Posterior vena cava (tissue), 2 donors: Measurements from ENCODE around the gene KCTD12. TPM values are rescaled to one million over a fixed set of nuclear protein-coding genes. Genes with fewer than 3 reads are reported as not detected.
"Not testable (repeated sequence)": the region's sequence is repeated elsewhere in the genome, so short reads cannot be mapped to it uniquely, and the experiment has no call there.

Experiments
- DNase-seq: peaks from one replicate; pipeline ENCODE4 v3.0.0-alpha.2; 2020; ENCODE audit warnings: low spot score
- intact Hi-C, 2 donors: fragments of 100-400 bp; cut with DNase I; formaldehyde crosslinking; loops; one replicate each; pipeline versions ENCODE4 v1.14.1 to v1.14.2; 2022 to 2023
- long read RNA-seq, 2 donors: library from polyadenylated mRNA; unstranded; transcript quantifications; one replicate each; pipeline ENCODE4 v2.0.0, GENCODE V29; 2020 to 2021
- total RNA-seq, 2 donors: library from RNA; stranded (reverse); fragmentation: NEBNext Ultra II Directional; extraction: Animal tissue kit (Norgen Biotek cat#: 25700); gene quantifications; one replicate each; pipeline ENCODE4 v1.2.1, GENCODE V29; 2021
- donor health status: DM: yes; HTN: yes; CAD: no.
- donor health status: DM: yes; HTN: yes; CAD: no.

The KCTD12 gene
- total RNA-seq, result 100 to 1,000 TPM; 103 to 112 TPM
- long read RNA-seq, donor 1, full-length matches to known transcripts, result 13 of 13 reads
- long read RNA-seq, donor 1, partial matches to known transcripts, result 0 of 13 reads
- long read RNA-seq, donor 1, other reads (novel, unspliced or antisense), result 0 of 13 reads
- long read RNA-seq, donor 2, full-length matches to known transcripts, result 8 of 8 reads
- long read RNA-seq, donor 2, partial matches to known transcripts, result 0 of 8 reads
- long read RNA-seq, donor 2, other reads (novel, unspliced or antisense), result 0 of 8 reads

- DNase-seq, result peak; percentile 96
- intact Hi-C loops, result loop anchor here in 1 of 2 donors (10.0 kb wide), 2 partner anchors 62 to 402 kb away; no protein-coding TSS in a partner anchor
Measured at GRCh38 chr13:76886292-76887075, at the start of gene KCTD12. KCTD12 (minus strand) TSS chr13:76886405; CDS start chr13:76886148, 257 bp downstream.

- no peak for DNase-seq
- intact Hi-C loops, result no loop called here
Measured at GRCh38 chr13:76934671-76935070, 48.5 kb upstream of the KCTD12 start.

- intact Hi-C loops, result no loop called here
- DNase-seq, result no peak
Measured at GRCh38 chr13:76932076-76932475, 45.9 kb upstream of the KCTD12 start.

- intact Hi-C loops, result no loop called here
- no peak for DNase-seq
Measured at GRCh38 chr13:76929851-76930374, 43.7 kb upstream of the KCTD12 start.

GRCh38 chr13:76929320-76929719 lies 43.1 kb upstream of the KCTD12 start:
- DNase-seq, result no peak
- intact Hi-C loops, result no loop called here

GRCh38 chr13:76928456-76928855 lies 42.3 kb upstream of the KCTD12 start:
- no peak for DNase-seq
- intact Hi-C loops, result no loop called here

GRCh38 chr13:76927955-76928354 lies 41.8 kb upstream of the KCTD12 start:
- intact Hi-C loops, result no loop called here
- no peak for DNase-seq

GRCh38 chr13:76925115-76925514 lies 38.9 kb upstream of the KCTD12 start:
- intact Hi-C loops, result no loop called here
- no peak for DNase-seq

GRCh38 chr13:76921516-76921915 lies 35.3 kb upstream of the KCTD12 start:
- intact Hi-C loops, result no loop called here
- no peak for DNase-seq

GRCh38 chr13:76917755-76918481 lies 31.7 kb upstream of the KCTD12 start:
- DNase-seq, intact Hi-C loops: not testable (repeated sequence)

- intact Hi-C loops, result no loop called here
- DNase-seq, result no peak
Measured at GRCh38 chr13:76917095-76917494, 30.9 kb upstream of the KCTD12 start.

- no peak for DNase-seq
- intact Hi-C loops, result no loop called here
Measured at GRCh38 chr13:76913898-76914297, 27.7 kb upstream of the KCTD12 start.

GRCh38 chr13:76912476-76912875 lies 26.3 kb upstream of the KCTD12 start:
- no peak for DNase-seq
- intact Hi-C loops, result no loop called here

- no peak for DNase-seq
- intact Hi-C loops, result loop anchor here (10.0 kb wide), 2 partner anchors 240 to 1030 kb away; no protein-coding TSS in a partner anchor
Measured at GRCh38 chr13:76904507-76904906, 18.3 kb upstream of the KCTD12 start.

- intact Hi-C loops, result loop anchor here (10.0 kb wide), 2 partner anchors 239 to 1029 kb away; no protein-coding TSS in a partner anchor
- DNase-seq, result peak; percentile 85
Measured at GRCh38 chr13:76903544-76904162, 17.4 kb upstream of the KCTD12 start.

- intact Hi-C loops, result loop anchor here in 1 of 2 donors (10.0 kb wide), 1 partner anchor 234 kb away; no protein-coding TSS in a partner anchor
Measured at GRCh38 chr13:76899066-76899465, 12.9 kb upstream of the KCTD12 start.

GRCh38 chr13:76897171-76897570 lies 11.0 kb upstream of the KCTD12 start:
- not testable (repeated sequence) for DNase-seq

More at GRCh38 chr13:76899066-76899465, 12.9 kb upstream of the KCTD12 start:
- not testable (repeated sequence) for DNase-seq

GRCh38 chr13:76894401-76895110 lies 8.4 kb upstream of the KCTD12 start:
- intact Hi-C loops, result loop anchor here in 1 of 2 donors (10.0 kb wide), 1 partner anchor 230 kb away; no protein-coding TSS in a partner anchor
- no peak for DNase-seq

More at GRCh38 chr13:76897171-76897570, 11.0 kb upstream of the KCTD12 start:
- intact Hi-C loops, result loop anchor here in 1 of 2 donors (10.0 kb wide), 1 partner anchor 232 kb away; no protein-coding TSS in a partner anchor
